ENCODE measurements around the gene ZNF184. TPM values are rescaled to one million over a fixed set of nuclear protein-coding genes. Genes with fewer than 3 reads are reported as not detected.

Gene ZNF184
- total RNA-seq, 1 experiment from 2014 or later, result 8.8 TPM

DNA sequence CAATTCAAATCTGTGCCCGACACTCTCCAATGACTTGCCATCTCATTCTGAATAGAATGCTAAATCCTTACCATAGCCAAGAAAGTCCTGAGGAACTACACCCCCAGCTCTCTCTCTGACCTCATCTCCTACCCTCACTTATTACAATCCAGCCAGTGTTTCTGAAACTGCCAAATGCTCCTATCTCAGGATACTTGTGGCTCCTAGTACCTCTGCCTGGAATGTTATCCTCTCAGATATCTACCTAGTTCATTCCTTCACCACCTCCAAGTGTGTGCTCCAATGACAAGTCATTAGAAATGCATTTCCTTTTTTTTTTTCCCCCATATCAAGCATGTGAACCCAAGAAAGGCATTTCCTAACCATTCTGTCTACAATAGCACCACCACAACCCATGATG is 24.4 kb downstream of the ZNF184 start:
- no TSS peak for BruUV-seq (replicated peaks)
- Histone ChIP-seq H3K36me3 (ENCODE audit: low read depth) (peaks cover 19% of the 10 kb centered on the region), H3K27me3 (ENCODE audit: insufficient read depth, low read depth) (no peaks in the 10 kb centered on the region), H3K4me1 (replicated peaks; ENCODE audit: insufficient read depth) (no peaks in the 10 kb centered on the region), H3F3A (ENCODE audit: insufficient read depth, low read depth) (no peaks in the 10 kb centered on the region), H3K4me2 (no peak overlapping the region), H3K27ac (no peak overlapping the region), H3K9me3 (ENCODE audit: insufficient read depth, low read depth) (peaks cover 48% of the 10 kb centered on the region), H2AFZ (no peak overlapping the region), H4K20me1 (ENCODE audit: insufficient read depth) (no peaks in the 10 kb centered on the region), H3K79me2 (ENCODE audit: low read depth) (no peaks in the 10 kb centered on the region), H3K9me2 (ENCODE audit: insufficient read depth) (no peaks in the 10 kb centered on the region), H3K4me3 (no peak overlapping the region)
- POLR2A ChIA-PET (ENCODE audit: unreplicated experiment), result no interaction called here
- CTCF ChIA-PET, result no interaction called here
- DNase-seq, result no peak
- intact Hi-C loops (cut with micrococcal nuclease; ENCODE audit: unreplicated experiment), result no loop called here
- TF ChIP-seq, protein P1, sequence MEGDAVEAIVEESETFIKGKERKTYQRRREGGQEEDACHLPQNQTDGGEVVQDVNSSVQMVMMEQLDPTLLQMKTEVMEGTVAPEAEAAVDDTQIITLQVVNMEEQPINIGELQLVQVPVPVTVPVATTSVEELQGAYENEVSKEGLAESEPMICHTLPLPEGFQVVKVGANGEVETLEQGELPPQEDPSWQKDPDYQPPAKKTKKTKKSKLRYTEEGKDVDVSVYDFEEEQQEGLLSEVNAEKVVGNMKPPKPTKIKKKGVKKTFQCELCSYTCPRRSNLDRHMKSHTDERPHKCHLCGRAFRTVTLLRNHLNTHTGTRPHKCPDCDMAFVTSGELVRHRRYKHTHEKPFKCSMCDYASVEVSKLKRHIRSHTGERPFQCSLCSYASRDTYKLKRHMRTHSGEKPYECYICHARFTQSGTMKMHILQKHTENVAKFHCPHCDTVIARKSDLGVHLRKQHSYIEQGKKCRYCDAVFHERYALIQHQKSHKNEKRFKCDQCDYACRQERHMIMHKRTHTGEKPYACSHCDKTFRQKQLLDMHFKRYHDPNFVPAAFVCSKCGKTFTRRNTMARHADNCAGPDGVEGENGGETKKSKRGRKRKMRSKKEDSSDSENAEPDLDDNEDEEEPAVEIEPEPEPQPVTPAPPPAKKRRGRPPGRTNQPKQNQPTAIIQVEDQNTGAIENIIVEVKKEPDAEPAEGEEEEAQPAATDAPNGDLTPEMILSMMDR (conservative IDR thresholded peaks at IDR 0.05), result no peak
- TF ChIP-seq EZH2 (IDR thresholded peaks at IDR 0.05; ENCODE audit: low read depth), result no peak

DNA sequence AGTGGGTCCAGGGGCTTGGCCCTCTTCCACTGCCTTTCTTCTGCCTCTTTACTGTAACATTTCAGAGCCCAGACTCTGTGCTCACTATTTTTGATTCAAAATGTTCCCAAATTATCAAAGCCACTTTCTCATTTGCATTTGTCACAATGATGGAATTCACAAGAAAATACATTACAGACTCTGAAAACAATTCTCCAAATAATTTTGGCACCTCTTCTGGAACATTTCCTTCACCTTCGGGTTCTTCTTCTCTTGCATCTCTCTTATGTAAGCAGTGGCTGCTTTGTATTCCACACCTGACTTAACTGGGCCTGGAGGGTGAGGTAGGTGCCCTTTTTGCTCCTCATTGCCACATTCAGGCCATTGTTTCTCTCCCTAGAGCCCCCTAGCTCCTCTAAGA is 30.0 kb downstream of the ZNF184 start:
- H3K4me2 ChIP-seq, result no peak overlapping the region
- H3K4me3 ChIP-seq, result no peak overlapping the region
- no peaks in the 10 kb centered on the region for H3K27me3 ChIP-seq (ENCODE audit: insufficient read depth, low read depth)
- no peaks in the 10 kb centered on the region for H3K9me2 ChIP-seq (ENCODE audit: insufficient read depth)
- no peak for TF ChIP-seq EZH2 (IDR thresholded peaks at IDR 0.05; ENCODE audit: low read depth)
- TF ChIP-seq, protein P1 (conservative IDR thresholded peaks at IDR 0.05), result no peak
- no peaks in the 10 kb centered on the region for H3K36me3 ChIP-seq (ENCODE audit: low read depth)
- H3F3A ChIP-seq (ENCODE audit: insufficient read depth, low read depth), result no peaks in the 10 kb centered on the region
- no peak overlapping the region for H2AFZ ChIP-seq
- CTCF ChIA-PET, result no interaction called here
- POLR2A ChIA-PET (ENCODE audit: unreplicated experiment), result no interaction called here
- no peak for DNase-seq
- peaks cover 7% of the 10 kb centered on the region for H3K9me3 ChIP-seq (ENCODE audit: insufficient read depth, low read depth)
- no peaks in the 10 kb centered on the region for H3K4me1 ChIP-seq (replicated peaks; ENCODE audit: insufficient read depth)
- no peaks in the 10 kb centered on the region for H4K20me1 ChIP-seq (ENCODE audit: insufficient read depth)
- no TSS peak for BruUV-seq (replicated peaks)
- H3K27ac ChIP-seq, result no peak overlapping the region
- intact Hi-C loops (cut with micrococcal nuclease; ENCODE audit: unreplicated experiment), result no loop called here
- no peaks in the 10 kb centered on the region for H3K79me2 ChIP-seq (ENCODE audit: low read depth)

DNA sequence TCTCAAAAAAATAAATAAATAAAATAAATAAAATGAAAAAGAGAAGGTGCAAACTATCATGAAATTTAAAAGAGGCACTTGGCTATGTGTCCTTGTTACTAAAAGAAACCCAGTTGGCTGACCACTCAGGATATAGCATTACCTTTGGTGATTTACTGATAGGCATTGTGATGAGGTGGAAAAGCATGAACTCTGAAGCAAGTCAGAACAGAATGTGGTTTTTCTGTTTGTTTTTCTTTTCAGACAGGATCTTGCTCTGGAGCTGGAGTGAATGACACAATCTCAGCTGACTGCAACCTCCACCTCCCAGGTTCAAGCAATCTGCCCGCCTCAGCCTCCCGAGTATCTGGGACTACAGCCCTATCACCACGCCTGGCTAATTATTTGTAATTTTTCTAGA is 31.9 kb downstream of the ZNF184 start:
- no peak for DNase-seq
- intact Hi-C loops (cut with micrococcal nuclease; ENCODE audit: unreplicated experiment), result no loop called here
- Histone ChIP-seq H3K79me2 (ENCODE audit: low read depth) (no peaks in the 10 kb centered on the region), H3K27ac (no peak overlapping the region), H3K36me3 (ENCODE audit: low read depth) (no peaks in the 10 kb centered on the region), H3K9me2 (ENCODE audit: insufficient read depth) (no peaks in the 10 kb centered on the region), H3F3A (ENCODE audit: insufficient read depth, low read depth) (no peaks in the 10 kb centered on the region), H3K27me3 (ENCODE audit: insufficient read depth, low read depth) (no peaks in the 10 kb centered on the region), H4K20me1 (ENCODE audit: insufficient read depth) (no peaks in the 10 kb centered on the region), H3K4me2 (no peak overlapping the region), H3K4me1 (replicated peaks; ENCODE audit: insufficient read depth) (no peaks in the 10 kb centered on the region), H2AFZ (no peak overlapping the region), H3K4me3 (no peak overlapping the region), H3K9me3 (ENCODE audit: insufficient read depth, low read depth) (peaks cover 7% of the 10 kb centered on the region; the same call in 1 of the 2 replicates)
- POLR2A ChIA-PET (ENCODE audit: unreplicated experiment), result interaction anchor here (0.7 kb wide), 1 partner anchor 365 kb away, joined by 4 read pairs; no protein-coding TSS in a partner anchor
- CTCF ChIA-PET, result no interaction called here
- no TSS peak for BruUV-seq (replicated peaks)
- TF ChIP-seq, protein P1 (conservative IDR thresholded peaks at IDR 0.05), result no peak
- no peak for TF ChIP-seq EZH2 (IDR thresholded peaks at IDR 0.05; ENCODE audit: low read depth)

All from PC-9 (cell line).